ENCODE measurements around the gene PGGHG.

GRCh38 chr11:293852-294661, 5.1 kb downstream of the PGGHG start:
- TF ChIP-seq CTCF (IDR thresholded peaks at IDR 0.05) (no peak), POLR2A (IDR thresholded peaks at IDR 0.05) (no peak), POLR2AphosphoS5 (IDR thresholded peaks at IDR 0.05) (no peak), EP300 (IDR thresholded peaks at IDR 0.05) (no peak)

Measured in stomach (tissue), 4 donors.